WI38 (cell line): ENCODE results near the gene LHX1.

Experiments used
- H3K4me3 ChIP-seq: 2 replicates; pipeline ENCODE4 v1.5.1; 2011; ENCODE audit warnings: low read depth, mild to moderate bottlenecking, control low read depth, low read length
- CTCF ChIP-seq: IDR thresholded peaks from 2 replicates; pipeline ENCODE4 v1.5.1; 2012; ENCODE audit warnings: low read depth, mild to moderate bottlenecking, control low read depth, low read length

The LHX1 gene

GRCh38 chr17:36913132-36913531, 24.1 kb upstream of the LHX1 start:
- TF ChIP-seq CTCF = no peak

GRCh38 chr17:36918211-36918691, 19.0 kb upstream of the LHX1 start:
- H3K4me3 ChIP-seq = no peak overlapping the region
- no peak for TF ChIP-seq CTCF

More at GRCh38 chr17:36913132-36913531, 24.1 kb upstream of the LHX1 start:
- H3K4me3 ChIP-seq = no peak overlapping the region

GRCh38 chr17:36919407-36919968, 17.8 kb upstream of the LHX1 start:
- no peak overlapping the region for H3K4me3 ChIP-seq
- no peak for TF ChIP-seq CTCF

- no peak overlapping the region for H3K4me3 ChIP-seq
Measured at GRCh38 chr17:36920032-36921005, 17.0 kb upstream of the LHX1 start.

GRCh38 chr17:36921095-36921851, 16.0 kb upstream of the LHX1 start:
- no peak overlapping the region for H3K4me3 ChIP-seq
- TF ChIP-seq CTCF = no peak

More at GRCh38 chr17:36920032-36921005, 17.0 kb upstream of the LHX1 start:
- TF ChIP-seq CTCF = no peak

- TF ChIP-seq CTCF = no peak
- no peak overlapping the region for H3K4me3 ChIP-seq
Measured at GRCh38 chr17:36922175-36922574, 15.1 kb upstream of the LHX1 start.
